IPS DF 6.9 (cell line): ENCODE measurements around the gene SIM1.

Experiments
- DNase-seq: peaks from one replicate; pipeline ENCODE4 v3.0.0-alpha.2; 2013; ENCODE audit warnings: low read depth, low spot score
- H3K27ac ChIP-seq: one replicate; pipeline ENCODE4 v1.5.1; 2013; ENCODE audit warnings: low read length, control low read depth
- H3K27me3 ChIP-seq: 2 replicates; pipeline ENCODE4 v1.6.1; 2013; ENCODE audit warnings: mild to moderate bottlenecking, low read length; ENCODE audit not compliant: control insufficient read depth, insufficient read depth
- H3K36me3 ChIP-seq: 2 replicates; pipeline ENCODE4 v1.6.1; 2013; ENCODE audit warnings: low read length; ENCODE audit not compliant: control insufficient read depth, insufficient read depth
- H3K4me1 ChIP-seq: 2 replicates; pipeline ENCODE4 v1.6.1; 2013; ENCODE audit warnings: low read length; ENCODE audit not compliant: control insufficient read depth, insufficient read depth
- H3K4me3 ChIP-seq: 2 replicates; pipeline ENCODE4 v1.5.1; 2013; ENCODE audit warnings: mild to moderate bottlenecking, low read length
- H3K9me3 ChIP-seq: 2 replicates; pipeline ENCODE4 v1.6.1; 2013; ENCODE audit warnings: low read length, inconsistent platforms; ENCODE audit not compliant: control insufficient read depth, insufficient read depth
- WGBS: extraction: QIAGEN DNeasy Blood & Tissue Kit; methylation state at CpG from one replicate; pipeline ENCODE4 v1.1.7; 2013; ENCODE audit warnings: mixed read lengths, missing lambda C conversion rate; ENCODE audit not compliant: insufficient read length, insufficient coverage; 5-methylcytosine and 5-hydroxymethylcytosine counted together

The SIM1 gene

GRCh38 chr6:100455230-100456124 is 9.2 kb downstream of the SIM1 start:
- no peak for DNase-seq
- Histone ChIP-seq H3K4me1 (peaks cover 9% of the 10 kb centered on the region), H3K36me3 (no peaks in the 10 kb centered on the region), H3K9me3 (no peaks in the 10 kb centered on the region), H3K27ac (no peak overlapping the region), H3K27me3 (peaks cover 96% of the 10 kb centered on the region), H3K4me3 (no peak overlapping the region; the same call in 1 of the 2 replicates)
- WGBS: no CpG with 5 or more reads among the region's 54 CpGs

GRCh38 chr6:100454551-100455229 is 10.0 kb downstream of the SIM1 start:
- no CpG with 5 or more reads among the region's 14 CpGs for WGBS
- Histone ChIP-seq H3K27me3 (peaks cover 100% of the 10 kb centered on the region), H3K4me3 (no peak overlapping the region), H3K36me3 (no peaks in the 10 kb centered on the region), H3K9me3 (no peaks in the 10 kb centered on the region), H3K4me1 (peaks cover 9% of the 10 kb centered on the region), H3K27ac (no peak overlapping the region)
- no peak for DNase-seq

- Histone ChIP-seq H3K9me3 (no peaks in the 10 kb centered on the region), H3K36me3 (no peaks in the 10 kb centered on the region), H3K4me1 (peaks cover 13% of the 10 kb centered on the region), H3K27me3 (peaks cover 100% of the 10 kb centered on the region), H3K4me3 (no peak overlapping the region), H3K27ac (no peak overlapping the region)
- no CpG with 5 or more reads among the region's 36 CpGs for WGBS
- DNase-seq: no peak
These were observed 10.8 kb downstream of the SIM1 start for GRCh38 chr6:100453701-100454521.

- DNase-seq: no peak
- no peaks in the 10 kb centered on the region for H3K36me3 ChIP-seq
- H3K27me3 ChIP-seq: peaks cover 100% of the 10 kb centered on the region
- no CpG with 5 or more reads among the region's 3 CpGs for WGBS
- no peak overlapping the region for H3K4me3 ChIP-seq
- H3K27ac ChIP-seq: no peak overlapping the region
- H3K4me1 ChIP-seq: peaks cover 15% of the 10 kb centered on the region
- no peaks in the 10 kb centered on the region for H3K9me3 ChIP-seq
These were observed 11.7 kb downstream of the SIM1 start for GRCh38 chr6:100452998-100453397.

GRCh38 chr6:100451577-100451976 is 13.1 kb downstream of the SIM1 start:
- H3K27ac ChIP-seq: no peak overlapping the region
- no peaks in the 10 kb centered on the region for H3K9me3 ChIP-seq
- DNase-seq: no peak
- peaks cover 16% of the 10 kb centered on the region for H3K4me1 ChIP-seq
- H3K27me3 ChIP-seq: peaks cover 100% of the 10 kb centered on the region
- no peaks in the 10 kb centered on the region for H3K36me3 ChIP-seq
- WGBS: no CpG with 5 or more reads among the region's 1 CpG
- no peak overlapping the region for H3K4me3 ChIP-seq

- peaks cover 14% of the 10 kb centered on the region for H3K4me1 ChIP-seq
- H3K9me3 ChIP-seq: no peaks in the 10 kb centered on the region
- peaks cover 88% of the 10 kb centered on the region for H3K27me3 ChIP-seq
- H3K36me3 ChIP-seq: no peaks in the 10 kb centered on the region
- no peak overlapping the region for H3K4me3 ChIP-seq
- WGBS: no CpG with 5 or more reads among the region's 38 CpGs
- no peak overlapping the region for H3K27ac ChIP-seq
- DNase-seq: no peak
These were observed 15.5 kb downstream of the SIM1 start for GRCh38 chr6:100449239-100449691.

- H3K4me1 ChIP-seq: peaks cover 13% of the 10 kb centered on the region
- WGBS: no CpG with 5 or more reads among the region's 47 CpGs
- peaks cover 77% of the 10 kb centered on the region for H3K27me3 ChIP-seq
These were observed 16.6 kb downstream of the SIM1 start for GRCh38 chr6:100447900-100448748.

GRCh38 chr6:100447081-100447899 is 17.4 kb downstream of the SIM1 start:
- Histone ChIP-seq H3K4me1 (peaks cover 13% of the 10 kb centered on the region), H3K36me3 (no peaks in the 10 kb centered on the region), H3K9me3 (no peaks in the 10 kb centered on the region), H3K27me3 (peaks cover 68% of the 10 kb centered on the region), H3K4me3 (peak overlapping the region; percentile 9; the same call in 1 of the 2 replicates), H3K27ac (no peak overlapping the region)
- DNase-seq: no peak
- no CpG with 5 or more reads among the region's 38 CpGs for WGBS

More at GRCh38 chr6:100447900-100448748, 16.6 kb downstream of the SIM1 start:
- Histone ChIP-seq H3K9me3 (no peaks in the 10 kb centered on the region), H3K4me3 (peak overlapping the region; percentile 7; the same call in 1 of the 2 replicates), H3K36me3 (no peaks in the 10 kb centered on the region), H3K27ac (no peak overlapping the region)
- no peak for DNase-seq
